NCI-H2196 (cell line): ENCODE measurements around the gene AHCTF1.

Experiments
- DNase-seq: peaks from one replicate; lab custom pipeline; 2025; ENCODE audit not compliant: unreplicated experiment; lab: John Stamatoyannopoulos, UW

Gene AHCTF1

GRCh38 chr1:246801241-246802020 lies 130.3 kb downstream of the AHCTF1 start:
- DNase-seq = no peak

DNA sequence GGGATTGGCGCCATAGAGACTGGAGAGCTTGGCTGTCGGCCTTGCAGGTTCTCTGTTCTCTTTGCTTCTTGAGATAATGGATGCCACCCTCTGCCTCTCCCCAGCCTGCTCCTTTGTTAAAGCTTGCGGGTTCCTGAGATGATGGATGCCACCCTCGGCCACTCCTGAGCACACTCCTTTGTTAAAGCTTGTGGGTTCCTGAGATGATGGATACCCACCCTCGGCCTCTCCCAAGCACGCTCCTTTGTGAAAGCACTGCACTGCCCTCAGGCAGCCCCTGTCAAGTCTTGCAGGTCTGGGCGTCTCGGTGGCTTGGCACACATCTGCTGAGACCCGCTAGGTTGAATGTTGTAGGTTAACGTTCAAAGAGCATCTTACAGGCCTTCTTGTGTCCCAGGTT lies 131.0 kb downstream of the AHCTF1 start:
- no peak for DNase-seq

- DNase-seq = no peak
Observed at GRCh38 chr1:246800356-246800755, 131.4 kb downstream of the AHCTF1 start.

- no peak for DNase-seq
Observed at GRCh38 chr1:246798606-246799496, 132.9 kb downstream of the AHCTF1 start.

DNA sequence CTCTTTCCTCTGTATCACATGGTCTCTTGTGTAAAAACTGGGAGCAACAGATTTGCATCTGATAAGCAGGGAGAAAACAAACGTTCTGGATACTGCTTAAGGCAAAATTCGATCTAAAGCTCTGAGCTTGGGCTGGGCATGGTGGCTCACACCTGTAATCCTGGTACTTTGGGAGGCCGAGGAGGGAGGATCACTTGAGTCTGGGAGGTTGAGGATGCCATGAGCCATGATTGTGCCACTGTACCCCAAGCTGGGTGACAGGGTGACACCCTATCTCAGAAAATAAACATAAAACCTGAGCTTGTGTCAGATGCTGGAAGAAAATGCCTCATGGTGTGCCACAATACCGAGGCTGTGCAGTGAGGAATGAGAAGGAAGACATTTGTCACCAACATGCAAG lies 133.6 kb downstream of the AHCTF1 start:
- no peak for DNase-seq

GRCh38 chr1:246797597-246797996 lies 134.2 kb downstream of the AHCTF1 start:
- DNase-seq = no peak

- DNase-seq = no peak
Observed at GRCh38 chr1:246797157-246797556, 134.6 kb downstream of the AHCTF1 start.

GRCh38 chr1:246795906-246796694 lies 135.6 kb downstream of the AHCTF1 start:
- DNase-seq = no peak

DNA sequence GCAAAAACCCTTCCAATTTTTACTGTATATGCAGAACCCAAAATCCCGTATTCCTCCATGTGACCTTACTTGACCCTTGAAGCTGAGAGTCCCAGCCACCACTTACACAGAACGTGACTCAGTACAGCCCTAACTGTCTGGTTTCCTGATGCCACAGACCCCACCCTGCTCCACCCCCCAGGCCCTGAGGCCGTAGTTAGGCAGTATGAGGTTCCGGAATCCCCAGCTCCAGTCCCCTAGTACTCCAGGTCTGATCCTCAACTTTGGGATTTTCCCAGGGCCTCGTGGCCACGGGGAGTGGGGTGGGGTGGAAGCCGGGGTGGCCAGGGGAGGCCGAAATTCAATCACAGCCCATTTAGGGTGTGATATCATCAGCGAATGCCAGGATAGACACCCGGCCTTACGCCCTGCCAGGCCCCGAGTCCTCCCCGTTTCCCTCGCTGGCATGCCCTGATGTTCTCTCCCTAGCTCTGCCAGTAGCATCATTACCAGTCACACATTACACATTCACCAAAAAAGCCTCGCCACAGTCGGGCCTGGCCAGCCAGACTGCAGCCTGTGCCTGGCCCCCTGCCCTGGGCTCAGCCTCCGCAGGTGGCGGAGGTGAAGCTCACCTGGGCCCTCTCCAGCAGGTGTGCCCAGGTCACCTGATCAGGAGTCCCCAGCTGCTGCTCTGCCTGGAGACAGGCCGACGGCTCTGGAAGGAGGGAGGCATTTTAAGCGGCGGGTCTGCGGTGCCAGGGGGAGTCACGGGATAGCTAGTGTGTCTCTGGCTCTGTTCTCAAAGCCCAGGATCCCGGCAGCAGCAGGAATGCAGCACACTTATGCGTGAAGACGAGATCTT lies 136.7 kb downstream of the AHCTF1 start:
- DNase-seq = no peak

- DNase-seq = no peak
Observed at GRCh38 chr1:246794048-246794827, 137.5 kb downstream of the AHCTF1 start.

DNA sequence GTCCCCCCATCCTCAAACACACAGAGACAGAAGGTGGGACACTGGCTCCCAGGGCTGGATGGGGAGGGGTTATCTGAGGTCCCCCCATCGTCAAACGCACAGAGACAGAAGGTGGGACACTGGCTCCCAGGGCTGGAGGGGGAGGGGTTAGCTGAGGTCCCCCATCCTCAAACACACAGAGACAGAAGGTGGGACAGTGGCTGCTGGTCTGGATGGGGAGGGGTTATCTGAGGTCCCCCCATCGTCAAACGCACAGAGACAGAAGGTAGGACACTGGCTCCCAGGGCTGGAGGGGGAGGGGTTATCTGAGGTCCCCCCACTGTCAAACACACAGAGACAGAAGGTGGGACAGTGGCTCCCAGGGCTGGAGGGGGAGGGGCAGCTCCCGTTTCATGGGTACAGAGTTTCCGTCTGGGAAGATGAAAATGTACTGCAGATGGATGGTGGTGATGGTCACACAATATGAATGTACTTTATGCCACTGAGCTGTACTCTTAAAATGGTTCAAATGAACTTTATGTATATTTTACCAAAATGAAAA lies 138.3 kb downstream of the AHCTF1 start:
- no peak for DNase-seq

- no peak for DNase-seq
Observed at GRCh38 chr1:246792603-246793002, 139.1 kb downstream of the AHCTF1 start.

DNA sequence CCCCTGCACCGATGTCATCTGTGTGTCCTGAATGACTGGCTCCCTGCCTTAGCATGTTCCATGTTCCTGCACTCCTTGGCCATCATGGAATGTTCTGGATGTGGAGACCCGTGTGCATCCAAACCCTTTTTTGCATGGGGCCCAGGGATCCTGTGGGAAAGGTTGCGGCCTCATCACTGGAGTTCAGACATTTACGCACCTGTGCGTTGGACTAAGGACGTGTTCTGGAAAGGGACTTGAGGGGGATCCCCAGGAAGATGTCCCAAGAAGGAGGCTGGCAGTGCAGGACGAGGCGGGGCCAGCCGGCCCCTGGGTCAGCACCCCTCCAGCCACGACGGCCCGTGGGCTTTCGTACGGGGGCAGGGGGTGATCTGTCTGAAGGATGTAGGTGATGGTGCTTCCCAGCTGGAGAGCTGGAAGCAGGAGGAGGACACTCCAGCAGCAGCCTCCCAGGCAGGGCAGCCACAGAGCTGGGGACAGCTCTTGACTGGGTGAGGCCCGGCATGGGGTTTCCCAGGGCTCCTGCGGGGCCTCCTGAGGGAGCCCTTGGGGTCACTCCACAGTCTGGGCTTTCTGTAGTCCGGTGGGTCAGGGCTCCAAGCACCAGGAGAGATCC lies 140.3 kb downstream of the AHCTF1 start:
- no peak for DNase-seq

DNA sequence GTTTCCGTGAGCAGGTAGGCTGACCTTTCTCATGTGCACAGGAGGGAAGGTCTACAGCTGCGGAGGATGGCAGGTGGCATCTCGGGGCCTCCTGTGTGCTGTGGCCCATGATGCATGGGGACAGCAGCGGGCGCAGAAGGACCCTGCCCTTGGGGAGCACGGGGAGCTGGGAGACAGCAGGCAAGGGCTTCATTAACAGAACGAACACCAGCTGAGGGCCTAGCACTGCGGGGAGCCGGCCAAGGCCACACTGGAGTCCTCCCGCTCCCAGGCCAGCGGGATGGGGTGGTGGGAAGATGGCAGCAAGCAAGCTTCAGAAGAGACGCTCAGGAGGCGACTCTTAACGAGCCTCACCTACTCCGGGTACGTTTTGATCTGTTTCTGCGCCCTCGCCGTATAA lies 140.9 kb downstream of the AHCTF1 start:
- no peak for DNase-seq

DNA sequence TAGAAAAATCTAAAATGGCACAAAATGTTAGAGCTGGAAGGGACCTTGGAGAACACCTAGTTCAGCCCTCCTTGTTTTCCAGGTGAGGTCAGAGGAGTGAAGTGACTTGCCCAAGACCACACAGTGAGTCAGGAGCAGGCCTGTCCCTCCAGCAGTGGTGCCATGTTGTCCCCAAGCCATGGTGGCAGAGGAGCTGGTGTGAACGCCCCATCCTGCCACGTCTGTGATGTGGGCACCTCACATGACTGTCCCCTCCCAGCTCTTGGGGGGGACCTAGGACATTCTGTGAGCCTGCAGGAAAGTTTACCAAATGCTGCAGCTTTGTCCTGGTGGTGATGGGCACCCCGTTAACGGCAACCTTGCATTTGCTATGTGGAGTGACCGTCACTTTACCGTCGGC lies 141.4 kb downstream of the AHCTF1 start:
- no peak for DNase-seq

GRCh38 chr1:246789454-246790339 lies 142.1 kb downstream of the AHCTF1 start:
- no peak for DNase-seq
